ENCODE measurements around the gene PSEN1.

DNA sequence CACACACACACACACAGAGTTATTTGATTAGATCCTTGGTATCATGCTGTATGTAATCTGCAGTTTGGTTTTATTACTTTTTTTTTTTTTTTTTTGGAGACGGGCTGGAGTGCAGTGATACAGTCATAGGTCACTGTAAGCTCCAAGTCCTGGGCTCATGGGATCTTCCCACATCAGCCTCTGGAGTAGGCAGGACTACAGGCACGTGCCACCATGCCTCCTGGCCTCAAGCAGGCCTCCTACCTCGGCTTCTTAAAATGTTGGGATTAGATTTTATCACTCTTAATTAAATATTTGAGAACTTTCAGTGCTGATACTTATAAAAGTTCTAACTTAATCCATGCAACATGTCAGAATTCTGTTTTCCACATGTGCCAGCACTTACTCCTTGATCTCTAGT is 31.3 kb upstream of the PSEN1 start:
- TF ChIP-seq, protein P1, sequence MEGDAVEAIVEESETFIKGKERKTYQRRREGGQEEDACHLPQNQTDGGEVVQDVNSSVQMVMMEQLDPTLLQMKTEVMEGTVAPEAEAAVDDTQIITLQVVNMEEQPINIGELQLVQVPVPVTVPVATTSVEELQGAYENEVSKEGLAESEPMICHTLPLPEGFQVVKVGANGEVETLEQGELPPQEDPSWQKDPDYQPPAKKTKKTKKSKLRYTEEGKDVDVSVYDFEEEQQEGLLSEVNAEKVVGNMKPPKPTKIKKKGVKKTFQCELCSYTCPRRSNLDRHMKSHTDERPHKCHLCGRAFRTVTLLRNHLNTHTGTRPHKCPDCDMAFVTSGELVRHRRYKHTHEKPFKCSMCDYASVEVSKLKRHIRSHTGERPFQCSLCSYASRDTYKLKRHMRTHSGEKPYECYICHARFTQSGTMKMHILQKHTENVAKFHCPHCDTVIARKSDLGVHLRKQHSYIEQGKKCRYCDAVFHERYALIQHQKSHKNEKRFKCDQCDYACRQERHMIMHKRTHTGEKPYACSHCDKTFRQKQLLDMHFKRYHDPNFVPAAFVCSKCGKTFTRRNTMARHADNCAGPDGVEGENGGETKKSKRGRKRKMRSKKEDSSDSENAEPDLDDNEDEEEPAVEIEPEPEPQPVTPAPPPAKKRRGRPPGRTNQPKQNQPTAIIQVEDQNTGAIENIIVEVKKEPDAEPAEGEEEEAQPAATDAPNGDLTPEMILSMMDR (IDR thresholded peaks at IDR 0.05): no peak
- TF ChIP-seq ZFX (IDR thresholded peaks at IDR 0.05; ENCODE audit: borderline replicate concordance): no peak

All from 22Rv1 (cell line).